IPS-18c (cell line): ENCODE results near the gene ZNF346.

Source experiments
- H3K4me3 ChIP-seq: 2 replicates; pipeline ENCODE4 v1.7.0; 2013; ENCODE audit warnings: low read depth, mild to moderate bottlenecking, low read length, moderate library complexity; ENCODE audit not compliant: insufficient read depth
- H3K9me3 ChIP-seq: one replicate; pipeline ENCODE4 v1.6.1; 2013; ENCODE audit warnings: mild to moderate bottlenecking, low read length, moderate library complexity; ENCODE audit not compliant: control insufficient read depth, insufficient read depth

The ZNF346 gene

DNA sequence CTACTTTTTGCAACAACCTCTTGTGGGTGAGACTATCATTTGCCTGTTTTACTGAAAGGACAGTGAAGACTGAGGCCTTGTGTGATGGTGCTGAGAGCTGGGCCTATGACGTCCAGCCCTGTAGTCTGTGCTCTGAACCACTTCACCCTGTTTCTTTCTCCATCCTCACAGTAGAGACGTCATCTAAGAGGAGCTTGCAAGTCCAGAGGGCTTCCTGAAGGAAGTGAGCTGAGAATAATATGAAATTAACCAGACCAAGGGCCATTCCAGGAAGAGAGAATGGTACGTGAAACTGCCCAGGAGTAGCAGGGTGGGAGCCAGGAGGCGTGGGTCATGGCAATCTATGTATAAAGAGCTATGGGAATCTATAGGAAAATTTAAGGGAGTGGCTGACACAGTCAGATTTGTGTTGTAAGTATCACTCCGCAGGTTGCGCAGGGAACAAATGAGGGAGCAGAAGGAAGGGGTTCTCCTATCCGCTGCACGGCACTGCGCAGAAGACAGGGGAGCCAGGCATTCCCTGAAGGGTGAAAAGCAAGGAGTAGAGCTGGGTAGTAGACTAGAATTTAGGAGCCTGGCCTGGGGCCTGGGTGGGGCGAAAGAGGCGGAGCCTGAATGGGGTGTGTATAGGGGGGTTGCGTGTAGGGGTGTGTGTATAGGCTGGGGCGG is 63.6 kb downstream of the ZNF346 start:
- H3K4me3 ChIP-seq, result no peak overlapping the region
- no peaks in the 10 kb centered on the region for H3K9me3 ChIP-seq

DNA sequence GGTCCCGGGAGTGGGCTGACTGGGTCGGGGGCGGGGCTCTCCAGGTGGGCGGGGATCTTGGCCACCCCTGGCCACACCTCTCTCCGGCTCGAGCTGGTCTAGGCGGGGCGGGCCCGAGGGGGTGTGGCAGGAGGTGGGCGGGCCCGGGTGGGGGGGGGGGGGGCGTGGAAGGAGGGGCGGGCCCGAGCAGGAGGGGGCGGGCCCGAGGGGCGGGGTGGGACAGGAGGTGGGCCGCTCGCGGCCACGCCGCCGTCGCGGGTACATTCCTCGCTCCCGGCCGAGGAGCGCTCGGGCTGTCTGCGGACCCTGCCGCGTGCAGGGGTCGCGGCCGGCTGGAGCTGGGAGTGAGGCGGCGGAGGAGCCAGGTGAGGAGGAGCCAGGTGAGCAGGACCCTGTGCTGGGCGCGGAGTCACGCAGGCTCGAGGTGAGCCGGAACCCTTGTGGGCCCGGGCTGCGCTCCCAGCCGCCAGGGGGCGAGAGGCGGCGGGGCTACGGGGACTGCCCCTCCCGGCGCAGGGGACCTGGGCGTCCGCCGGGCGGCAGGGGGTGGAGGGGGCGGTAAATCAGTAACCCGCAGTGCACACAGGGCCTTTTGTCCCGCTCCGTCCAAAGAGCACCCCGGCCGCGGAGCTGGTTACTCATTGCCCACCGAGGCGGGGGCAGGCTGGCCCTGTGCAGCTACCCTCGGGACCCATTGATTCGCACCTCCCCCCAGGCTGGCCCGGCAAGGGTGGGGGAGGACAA is 64.3 kb downstream of the ZNF346 start, which contains the start of gene FGFR4:
Gene FGFR4, plus strand, starts transcription at position 262 of the 744 bp plus-strand sequence. CDS start 2,688 bp downstream, outside the sequence.
- H3K9me3 ChIP-seq, result no peaks in the 10 kb centered on the region
- H3K4me3 ChIP-seq, result peak within 1 kb of the TSS; percentile 72

DNA sequence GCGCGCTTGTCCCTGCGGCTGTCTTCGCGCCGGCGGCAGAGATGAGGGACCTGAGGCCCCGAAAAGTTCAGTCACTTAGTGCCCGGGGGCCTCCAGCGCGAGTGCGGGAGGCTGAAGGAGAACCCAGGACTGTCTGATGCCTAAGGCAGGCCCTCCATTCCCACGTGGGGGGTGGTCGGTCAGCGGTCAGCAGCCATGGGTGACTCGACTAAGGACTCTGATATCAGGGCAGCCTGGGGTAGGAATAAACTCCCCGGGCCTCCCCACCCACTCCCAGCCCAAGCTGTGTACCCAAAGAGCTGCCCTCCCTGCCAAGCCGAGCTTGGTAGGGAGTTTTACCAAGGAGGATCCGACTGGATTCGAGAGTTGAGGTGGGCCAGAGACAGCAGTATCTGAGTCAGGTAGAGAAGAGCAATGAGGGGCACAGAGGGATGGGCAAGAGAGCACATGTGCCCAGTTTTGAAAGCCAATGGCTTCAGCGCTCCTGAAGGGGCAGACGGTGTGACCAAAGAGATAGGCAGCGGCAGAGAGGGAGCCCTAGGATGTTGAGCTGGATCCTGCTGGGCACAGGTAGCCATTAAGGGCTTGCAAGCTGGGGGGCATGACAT is 65.0 kb downstream of the ZNF346 start:
- peak overlapping the region; percentile 72 for H3K4me3 ChIP-seq
- no peaks in the 10 kb centered on the region for H3K9me3 ChIP-seq

DNA sequence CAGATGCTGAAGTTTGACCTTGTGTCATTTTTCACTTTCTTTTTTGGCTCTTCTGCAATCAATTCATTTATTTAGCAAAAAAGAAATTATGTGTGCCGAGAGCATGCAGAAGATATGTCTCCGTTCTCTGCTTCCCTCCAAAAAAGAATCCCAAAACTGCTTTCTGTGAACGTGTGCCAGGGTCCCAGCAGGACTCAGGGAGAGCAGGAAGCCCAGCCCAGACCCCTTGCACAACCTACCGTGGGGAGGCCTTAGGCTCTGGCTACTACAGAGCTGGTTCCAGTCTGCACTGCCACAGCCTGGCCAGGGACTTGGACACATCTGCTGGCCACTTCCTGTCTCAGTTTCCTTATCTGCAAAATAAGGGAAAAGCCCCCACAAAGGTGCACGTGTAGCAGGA is 66.6 kb downstream of the ZNF346 start:
- Histone ChIP-seq H3K9me3 (no peaks in the 10 kb centered on the region), H3K4me3 (no peak overlapping the region)

DNA sequence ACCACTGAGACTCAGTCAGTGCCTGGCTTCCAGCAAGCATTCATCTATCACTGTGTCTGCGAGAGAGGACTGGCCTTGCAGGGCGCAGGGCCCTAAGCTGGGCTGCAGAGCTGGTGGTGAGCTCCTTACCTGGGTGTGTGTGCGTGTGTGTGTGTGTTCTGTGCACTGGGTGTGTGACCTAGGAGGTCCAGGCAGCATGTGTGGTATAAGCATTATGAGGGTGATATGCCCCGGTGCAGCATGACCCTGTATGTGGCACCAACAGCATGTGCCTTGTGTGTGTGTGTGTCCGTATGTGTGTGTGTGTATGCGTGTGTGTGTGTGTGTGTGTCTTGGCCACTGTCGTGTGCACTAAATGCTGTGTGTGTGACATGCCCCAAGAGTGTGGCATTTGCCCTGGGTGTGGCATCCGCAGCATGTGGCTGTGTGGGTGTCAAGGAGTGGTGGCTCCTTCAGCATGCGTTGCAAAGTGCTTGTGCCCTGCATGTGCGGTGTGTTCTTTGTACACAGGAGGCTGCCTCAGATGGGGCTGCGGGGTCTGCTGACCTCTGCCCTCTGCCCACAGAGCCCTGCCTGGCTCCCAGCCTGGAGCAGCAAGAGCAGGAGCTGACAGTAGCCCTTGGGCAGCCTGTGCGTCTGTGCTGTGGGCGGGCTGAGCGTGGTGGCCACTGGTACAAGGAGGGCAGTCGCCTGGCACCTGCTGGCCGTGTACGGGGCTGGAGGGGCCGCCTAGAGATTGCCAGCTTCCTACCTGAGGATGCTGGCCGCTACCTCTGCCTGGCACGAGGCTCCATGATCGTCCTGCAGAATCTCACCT is 67.5 kb downstream of the ZNF346 start:
- Histone ChIP-seq H3K9me3 (no peaks in the 10 kb centered on the region), H3K4me3 (no peak overlapping the region)

DNA sequence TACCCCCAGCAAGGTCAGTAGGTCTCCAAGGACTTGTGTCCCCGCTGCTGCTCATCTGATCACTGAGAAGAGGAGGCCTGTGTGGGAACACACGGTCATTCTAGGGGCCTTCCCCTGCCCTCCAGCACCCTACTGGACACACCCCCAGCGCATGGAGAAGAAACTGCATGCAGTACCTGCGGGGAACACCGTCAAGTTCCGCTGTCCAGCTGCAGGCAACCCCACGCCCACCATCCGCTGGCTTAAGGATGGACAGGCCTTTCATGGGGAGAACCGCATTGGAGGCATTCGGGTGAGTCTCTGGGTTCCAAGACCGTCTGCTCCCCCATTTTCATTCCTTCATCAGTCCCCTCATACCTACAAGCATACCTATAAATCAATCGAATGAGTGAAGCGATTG is 68.3 kb downstream of the ZNF346 start:
- Histone ChIP-seq H3K9me3 (no peaks in the 10 kb centered on the region), H3K4me3 (no peak overlapping the region)

DNA sequence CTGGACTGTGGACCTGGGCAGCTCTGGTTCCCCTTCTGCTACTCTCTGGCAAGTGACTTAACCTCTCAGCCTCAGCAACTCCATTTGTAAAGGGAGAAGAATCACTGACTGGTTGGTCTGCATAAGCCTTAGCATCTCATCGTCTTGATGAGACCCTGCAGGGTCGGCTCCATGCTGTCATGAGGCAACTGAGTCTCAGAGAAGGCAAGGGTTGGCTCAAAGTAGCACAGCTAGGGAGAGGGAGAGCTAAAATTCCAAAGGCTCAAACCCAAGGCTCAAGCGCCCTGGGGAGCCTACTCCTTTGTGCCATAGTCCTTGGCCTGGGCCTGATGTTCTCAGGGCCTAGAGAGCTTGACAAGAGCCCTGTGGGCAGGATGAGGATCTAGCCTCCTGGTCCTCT is 68.7 kb downstream of the ZNF346 start:
- H3K4me3 ChIP-seq, result no peak overlapping the region
- no peaks in the 10 kb centered on the region for H3K9me3 ChIP-seq

DNA sequence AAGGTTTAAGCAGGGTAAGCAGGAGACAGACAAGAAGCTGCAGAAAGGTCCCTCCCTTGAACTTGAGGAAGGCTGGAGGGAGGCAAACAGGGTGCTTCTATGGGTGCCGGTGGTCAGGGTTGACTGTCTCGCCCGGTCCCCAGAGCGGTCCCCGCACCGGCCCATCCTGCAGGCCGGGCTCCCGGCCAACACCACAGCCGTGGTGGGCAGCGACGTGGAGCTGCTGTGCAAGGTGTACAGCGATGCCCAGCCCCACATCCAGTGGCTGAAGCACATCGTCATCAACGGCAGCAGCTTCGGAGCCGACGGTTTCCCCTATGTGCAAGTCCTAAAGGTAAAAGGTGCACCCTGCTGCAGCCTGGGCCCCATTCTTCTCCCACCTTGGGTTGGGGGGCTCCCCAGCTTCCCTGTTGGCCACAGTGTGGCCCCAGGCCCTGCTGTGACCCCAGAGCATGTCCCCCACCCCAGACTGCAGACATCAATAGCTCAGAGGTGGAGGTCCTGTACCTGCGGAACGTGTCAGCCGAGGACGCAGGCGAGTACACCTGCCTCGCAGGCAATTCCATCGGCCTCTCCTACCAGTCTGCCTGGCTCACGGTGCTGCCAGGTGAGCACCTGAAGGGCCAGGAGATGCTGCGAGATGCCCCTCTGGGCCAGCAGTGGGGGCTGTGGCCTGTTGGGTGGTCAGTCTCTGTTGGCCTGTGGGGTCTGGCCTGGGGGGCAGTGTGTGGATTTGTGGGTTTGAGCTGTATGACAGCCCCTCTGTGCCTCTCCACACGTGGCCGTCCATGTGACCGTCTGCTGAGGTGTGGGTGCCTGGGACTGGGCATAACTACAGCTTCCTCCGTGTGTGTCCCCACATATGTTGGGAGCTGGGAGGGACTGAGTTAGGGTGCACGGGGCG is 69.9 kb downstream of the ZNF346 start:
- H3K9me3 ChIP-seq, result no peaks in the 10 kb centered on the region
- H3K4me3 ChIP-seq, result no peak overlapping the region

DNA sequence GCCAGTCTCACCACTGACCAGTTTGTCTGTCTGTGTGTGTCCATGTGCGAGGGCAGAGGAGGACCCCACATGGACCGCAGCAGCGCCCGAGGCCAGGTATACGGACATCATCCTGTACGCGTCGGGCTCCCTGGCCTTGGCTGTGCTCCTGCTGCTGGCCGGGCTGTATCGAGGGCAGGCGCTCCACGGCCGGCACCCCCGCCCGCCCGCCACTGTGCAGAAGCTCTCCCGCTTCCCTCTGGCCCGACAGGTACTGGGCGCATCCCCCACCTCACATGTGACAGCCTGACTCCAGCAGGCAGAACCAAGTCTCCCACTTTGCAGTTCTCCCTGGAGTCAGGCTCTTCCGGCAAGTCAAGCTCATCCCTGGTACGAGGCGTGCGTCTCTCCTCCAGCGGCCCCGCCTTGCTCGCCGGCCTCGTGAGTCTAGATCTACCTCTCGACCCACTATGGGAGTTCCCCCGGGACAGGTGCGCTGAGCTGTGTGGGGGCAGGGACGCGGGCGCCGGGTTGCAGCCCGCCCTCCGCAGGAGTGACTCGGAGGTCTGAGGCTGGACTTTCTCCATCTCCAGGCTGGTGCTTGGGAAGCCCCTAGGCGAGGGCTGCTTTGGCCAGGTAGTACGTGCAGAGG is 70.7 kb downstream of the ZNF346 start:
- Histone ChIP-seq H3K9me3 (no peaks in the 10 kb centered on the region), H3K4me3 (no peak overlapping the region)

DNA sequence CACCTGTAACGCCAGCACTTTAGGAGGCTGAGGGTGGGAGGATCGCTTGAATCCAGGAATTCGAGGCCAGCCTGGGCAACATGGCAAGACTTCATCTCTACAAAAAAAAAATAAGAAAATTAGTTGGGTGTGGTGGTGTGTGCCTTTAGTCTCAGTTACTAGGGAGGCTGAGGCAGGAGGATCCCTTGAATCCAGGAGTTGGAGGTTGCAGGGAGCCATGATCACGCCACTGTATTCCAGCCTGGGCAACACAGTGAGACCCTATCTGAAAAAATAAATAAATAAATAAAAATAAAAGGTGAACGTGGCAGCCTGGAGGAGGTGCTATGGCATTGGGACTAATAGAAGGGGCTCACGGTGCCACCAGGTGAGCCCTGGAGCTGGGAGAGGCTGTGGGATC is 71.3 kb downstream of the ZNF346 start:
- no peaks in the 10 kb centered on the region for H3K9me3 ChIP-seq
- H3K4me3 ChIP-seq, result no peak overlapping the region

DNA sequence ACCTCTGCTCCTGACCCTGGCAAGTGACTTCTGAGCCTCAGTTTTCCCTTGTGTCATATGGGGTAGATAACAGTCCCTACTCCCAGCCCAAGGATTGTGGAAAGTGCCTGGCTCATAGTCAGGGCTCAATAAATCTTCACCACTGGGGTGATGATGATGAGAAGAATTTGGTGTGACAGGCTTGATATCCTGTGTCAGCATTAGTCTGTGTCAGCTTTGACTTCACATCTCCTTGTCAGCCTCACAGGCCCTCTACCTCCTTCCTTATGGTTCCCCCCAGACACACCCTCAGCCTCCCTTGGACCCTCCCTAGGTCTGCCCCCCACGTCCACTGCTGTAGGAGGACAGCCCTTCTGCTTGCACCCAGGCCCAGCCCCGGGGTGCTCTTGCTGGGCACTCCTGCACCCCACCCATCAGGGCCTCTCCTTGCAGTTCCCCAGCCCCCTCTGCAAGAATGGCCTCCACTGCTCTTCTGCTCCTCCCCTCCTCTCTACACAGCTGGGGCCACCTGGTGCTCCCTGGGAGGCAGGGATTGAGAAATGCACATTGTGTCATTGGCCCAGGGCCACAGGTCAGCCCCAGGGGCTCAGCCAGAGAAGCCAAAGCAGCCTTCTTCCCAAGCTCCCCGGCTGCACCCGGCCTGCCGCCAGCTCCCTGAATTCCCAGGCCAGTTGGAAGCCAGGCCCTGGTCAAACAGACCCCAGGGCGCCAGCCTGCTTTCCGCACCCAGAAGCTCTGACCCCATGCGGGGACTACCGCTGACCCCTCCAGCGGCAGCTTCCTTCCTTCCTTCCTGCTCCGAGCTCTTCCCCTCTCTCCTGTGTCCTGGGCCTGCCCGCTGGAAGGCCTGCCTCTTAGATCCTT is 72.0 kb downstream of the ZNF346 start:
- Histone ChIP-seq H3K4me3 (no peak overlapping the region), H3K9me3 (no peaks in the 10 kb centered on the region)

DNA sequence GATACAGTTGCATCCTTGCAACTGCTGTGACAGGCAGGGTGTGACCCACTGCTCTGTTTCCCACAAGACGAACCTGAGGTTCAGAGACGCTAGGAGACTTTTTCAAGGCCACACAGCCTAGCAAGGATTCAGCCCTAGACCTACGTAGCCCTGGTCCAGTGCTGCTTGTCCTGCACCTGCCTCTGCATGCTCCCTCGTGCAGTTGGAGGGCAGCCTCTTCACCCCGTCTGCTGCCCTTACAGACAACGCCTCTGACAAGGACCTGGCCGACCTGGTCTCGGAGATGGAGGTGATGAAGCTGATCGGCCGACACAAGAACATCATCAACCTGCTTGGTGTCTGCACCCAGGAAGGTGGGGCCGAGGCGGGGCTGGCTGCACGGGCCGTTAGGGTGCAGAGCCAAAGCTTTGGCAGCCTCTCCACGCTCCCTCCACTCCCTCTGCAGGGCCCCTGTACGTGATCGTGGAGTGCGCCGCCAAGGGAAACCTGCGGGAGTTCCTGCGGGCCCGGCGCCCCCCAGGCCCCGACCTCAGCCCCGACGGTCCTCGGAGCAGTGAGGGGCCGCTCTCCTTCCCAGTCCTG is 72.7 kb downstream of the ZNF346 start:
- Histone ChIP-seq H3K9me3 (no peaks in the 10 kb centered on the region), H3K4me3 (no peak overlapping the region)

DNA sequence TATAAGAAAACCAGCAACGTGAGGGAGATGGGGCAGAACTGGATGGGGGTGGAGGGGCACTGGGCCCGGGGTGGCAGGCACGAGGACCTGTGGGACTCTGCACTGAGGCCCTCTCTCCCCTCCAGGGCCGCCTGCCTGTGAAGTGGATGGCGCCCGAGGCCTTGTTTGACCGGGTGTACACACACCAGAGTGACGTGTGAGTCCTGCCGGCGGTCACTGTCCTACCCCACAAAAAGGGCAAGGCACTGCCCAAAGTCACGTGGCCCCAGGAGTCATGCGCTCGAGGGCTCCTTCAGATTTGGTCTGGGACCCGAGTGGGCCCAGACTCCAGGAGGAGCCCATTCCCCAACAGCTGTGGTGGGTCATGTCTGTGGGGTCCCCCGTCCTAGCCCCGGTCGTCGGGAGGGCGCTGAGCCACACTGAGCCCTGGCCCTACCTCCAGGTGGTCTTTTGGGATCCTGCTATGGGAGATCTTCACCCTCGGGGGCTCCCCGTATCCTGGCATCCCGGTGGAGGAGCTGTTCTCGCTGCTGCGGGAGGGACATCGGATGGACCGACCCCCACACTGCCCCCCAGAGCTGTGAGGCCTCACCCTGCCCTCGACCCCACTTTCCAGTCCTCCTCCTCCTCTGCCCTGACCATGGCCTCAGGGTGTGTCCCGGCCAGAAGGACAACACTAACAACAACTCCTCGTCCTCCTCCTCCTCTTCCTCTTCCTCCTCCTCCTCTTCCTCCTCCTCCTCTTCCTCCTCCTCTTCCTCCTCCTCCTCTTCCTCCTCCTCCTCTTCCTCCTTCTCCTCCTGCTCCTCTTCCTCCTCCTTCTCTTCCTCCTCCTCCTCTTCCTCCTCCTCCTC is 73.9 kb downstream of the ZNF346 start:
- Histone ChIP-seq H3K9me3 (no peaks in the 10 kb centered on the region), H3K4me3 (no peak overlapping the region)
